B cell (primary cell): ENCODE measurements around the gene MCRIP2. TPM values are rescaled to one million over a fixed set of nuclear protein-coding genes. Genes with fewer than 3 reads are reported as not detected.

ENCODE experiments used
- ATAC-seq: fragments of 200-7000 bp; cut with Tn5 transposase; one replicate; pipeline ENCODE4 v1.10.0; 2021; ENCODE audit warnings: low read depth, mild to moderate bottlenecking, moderate number of reproducible peaks, moderate library complexity
- CTCF ChIA-PET: fragments of 350-600 bp; sonication (Branson Sonifier 250); formaldehyde crosslinking; loops from one replicate; lab custom pipeline; 2021; ENCODE audit warnings: antibody characterized with exemption, inconsistent platforms; lab: Charles Lee
- POLR2A ChIA-PET: fragments of 350-600 bp; sonication (Branson Sonifier 250); formaldehyde crosslinking; loops from one replicate; lab custom pipeline; 2021; ENCODE audit warnings: antibody characterized with exemption; lab: Charles Lee
- DNase-seq: peaks from one replicate; pipeline ENCODE4 v3.0.0; 2013
- H2AFZ ChIP-seq: 2 replicates; pipeline ENCODE4 v1.6.1; 2012; ENCODE audit warnings: mild to moderate bottlenecking, low read depth, low read length; ENCODE audit not compliant: insufficient read depth, poor library complexity, severe bottlenecking
- H3K27ac ChIP-seq, 2 donors: 1 replicate in 1 of 2; 2 replicates in 1 of 2; pipeline ENCODE4 v1.5.1; 2012 to 2013; ENCODE audit warnings: low read length in 2 of 2, mild to moderate bottlenecking in 2 of 2, moderate library complexity in 1 of 2
- H3K27me3 ChIP-seq, 4 experiments: fragments of 200-600 bp in 1 of 4; sonication (generic) in 1 of 4; replicated peaks in 1 of 4; 1 replicate in 2 of 4; 2 replicates in 2 of 4; pipeline versions ENCODE4 v1.6.1 to v1.7.0; 2013 to 2016; ENCODE audit warnings: low read length in 3 of 4, mild to moderate bottlenecking in 2 of 4, mixed read lengths in 1 of 4, moderate library complexity in 1 of 4; ENCODE audit not compliant: insufficient read depth in 4 of 4, control insufficient read depth in 3 of 4; ENCODE audit errors: control extremely low read depth in 1 of 4
- H3K36me3 ChIP-seq, 2 experiments: replicated peaks in 1 of 2; 1 replicate in 1 of 2; 2 replicates in 1 of 2; pipeline versions ENCODE4 v1.6.1 to v1.7.1; 2013; ENCODE audit warnings: low read length in 1 of 2; ENCODE audit not compliant: insufficient read depth in 2 of 2, control insufficient read depth in 1 of 2; ENCODE audit errors: control extremely low read depth in 1 of 2, extremely low read depth in 1 of 2
- H3K4me1 ChIP-seq, 2 donors: fragments of 200-600 bp in 1 of 2; sonication (generic) in 1 of 2; 1 replicate in 1 of 2; 2 replicates in 1 of 2; pipeline versions ENCODE4 v1.5.1 to v1.6.1; 2013 to 2017; ENCODE audit warnings: low read length in 2 of 2; ENCODE audit not compliant: control insufficient read depth in 2 of 2, insufficient read depth in 2 of 2
- H3K4me2 ChIP-seq: replicated peaks from 2 replicates; pipeline ENCODE3; 2012; ENCODE audit warnings: mild to moderate bottlenecking, low read depth, low read length; ENCODE audit not compliant: poor library complexity, severe bottlenecking
- H3K4me3 ChIP-seq, 5 experiments: fragments of 200-600 bp in 1 of 5; sonication (generic) in 1 of 5; 1 replicate in 3 of 5; 2 replicates in 2 of 5; pipeline versions ENCODE4 v1.5.1 to v1.7.0; 2011 to 2016; ENCODE audit warnings: low read length in 4 of 5, mild to moderate bottlenecking in 4 of 5, low read depth in 2 of 5, control low read depth in 1 of 5, moderate library complexity in 1 of 5; ENCODE audit not compliant: insufficient read depth in 1 of 5; ENCODE audit errors: control extremely low read depth in 1 of 5, extremely low read depth in 1 of 5
- H3K79me2 ChIP-seq: fragments of 200-600 bp; sonication (generic); one replicate; pipeline ENCODE4 v1.6.0; 2016; ENCODE audit warnings: low read length; ENCODE audit not compliant: control insufficient read depth, insufficient read depth
- H3K9ac ChIP-seq: fragments of 200-600 bp; sonication (generic); 2 replicates; pipeline ENCODE4 v1.6.1; 2017; ENCODE audit warnings: mild to moderate bottlenecking, low read length, moderate library complexity
- H3K9me3 ChIP-seq, 3 donors: one replicate each; pipeline versions ENCODE4 v1.6.1 to v1.7.1; 2013; ENCODE audit warnings: low read length in 2 of 3; ENCODE audit not compliant: control insufficient read depth in 2 of 3, insufficient read depth in 1 of 3; ENCODE audit errors: control extremely low read depth in 1 of 3
- H4K20me1 ChIP-seq: 2 replicates; pipeline ENCODE4 v1.6.0; 2012; ENCODE audit warnings: mild to moderate bottlenecking, low read length; ENCODE audit not compliant: insufficient read depth, control insufficient read depth, poor library complexity, severe bottlenecking
- H3K27ac Mint-ChIP-seq: one replicate; pipeline ENCODE4 v1.8.0; 2021; ENCODE audit warnings: mixed read lengths
- H3K27me3 Mint-ChIP-seq: one replicate; pipeline ENCODE4 v1.8.0; 2021; ENCODE audit warnings: mixed read lengths
- H3K4me1 Mint-ChIP-seq: one replicate; pipeline ENCODE4 v1.8.0; 2021; ENCODE audit warnings: mixed read lengths
- H3K4me3 Mint-ChIP-seq: one replicate; pipeline ENCODE4 v1.8.0; 2021; ENCODE audit warnings: mixed read lengths
- H3K9me3 Mint-ChIP-seq: one replicate; pipeline ENCODE4 v1.8.0; 2022; ENCODE audit warnings: mixed read lengths; ENCODE audit not compliant: insufficient read depth
- EZH2 ChIP-seq: IDR thresholded peaks from 2 replicates; pipeline ENCODE4 v1.6.1; 2012; ENCODE audit warnings: borderline replicate concordance, low read depth, mild to moderate bottlenecking, moderate library complexity, low read length; ENCODE audit not compliant: insufficient read depth, poor library complexity, severe bottlenecking
- WGBS: methylation state at CpG from one replicate; pipeline ENCODE4 v1.1.5; 2013; ENCODE audit warnings: missing lambda C conversion rate; ENCODE audit not compliant: insufficient coverage; 5-methylcytosine and 5-hydroxymethylcytosine counted together
- intact Hi-C: fragments of 100-400 bp; cut with micrococcal nuclease; formaldehyde crosslinking; loops from one replicate; pipeline ENCODE4 v1.10.0; 2022
- polyA plus RNA-seq: library from polyadenylated mRNA; depleted of rRNA; stranded (reverse); fragments of >200 nt; gene quantifications from 2 replicates; pipeline ENCODE4 v1.2.3, GENCODE V29; 2012
- total RNA-seq, 2 donors: library from RNA; stranded (reverse); fragments of 120-200 nt in 1 of 2; gene quantifications; 1 replicate in 1 of 2; 2 replicates in 1 of 2; pipeline versions ENCODE4 v1.2.3 to v1.2.4, GENCODE V29; 2013 to 2022
- TF ChIP-seq, protein P1 (sequence below): fragments of 200-600 bp; IDR thresholded peaks from one replicate; pipeline ENCODE4 v1.8.0; 2022; ENCODE audit warnings: antibody characterized with exemption, mild to moderate bottlenecking

MCRIP2 gene
- total and polyA plus RNA-seq, 2 donors (not counting 1 experiment from before 2014, with no cell fraction given) = 29.2 to 46.0 TPM

DNA sequence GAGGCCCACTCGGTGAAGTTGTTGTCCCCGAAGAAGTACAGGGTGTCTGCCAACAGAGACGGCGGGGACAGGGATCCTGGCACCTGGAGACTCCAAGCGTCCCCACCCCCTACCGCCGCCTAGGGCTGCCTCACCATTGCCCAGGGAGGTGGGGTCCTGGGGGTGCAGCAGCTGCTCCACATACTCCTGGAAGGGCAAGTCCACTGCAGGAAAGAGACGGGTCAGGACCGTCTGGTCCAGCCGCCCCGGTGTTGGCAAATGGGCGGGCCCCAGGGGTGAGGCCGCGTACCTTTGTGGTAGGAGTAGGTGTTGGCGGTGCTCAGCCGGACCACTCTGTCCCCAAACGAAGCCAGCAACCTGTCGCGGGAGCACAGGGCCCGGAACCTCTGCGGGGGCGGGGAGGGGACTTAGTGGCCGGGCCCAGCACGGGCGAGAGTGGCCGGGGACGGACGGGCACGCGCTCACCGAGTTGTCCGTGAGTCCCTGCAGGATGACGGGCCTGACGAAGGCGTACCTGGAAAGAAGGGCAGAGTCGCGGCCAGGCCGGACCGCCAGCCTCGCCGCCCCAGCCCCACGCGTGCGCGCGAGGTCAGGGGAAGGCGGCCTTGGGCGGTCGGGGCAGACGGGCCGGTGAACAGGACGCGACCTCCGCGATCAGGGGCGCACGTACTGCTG is 41.9 kb downstream of the MCRIP2 start:
- intact Hi-C loops = loop anchor here (1.0 to 5.0 kb wide), 6 partner anchors 15 to 57 kb away; partner anchors contain the start of genes ANTKMT, CIAO3, MCRIP2 and RHOT2
- peak overlapping the region in 1 of 2 donors; percentile 89 for H3K27ac ChIP-seq
- H3K4me3 ChIP-seq = peak overlapping the region in 4 of 5 experiments; percentile 29 to 72 (median 63)
- DNase-seq = no peak
- ATAC-seq = no peak
- peaks cover 37% of the 10 kb centered on the region for H3K79me2 ChIP-seq
- ChIA-PET POLR2A (interaction anchor here (0.6 to 1.4 kb wide), 3 partner anchors 16 to 37 kb away, joined by 3 to 4 read pairs (median 3); partner anchors contain the start of genes ANTKMT and RHOT2), CTCF (interaction anchor here (0.8 to 0.9 kb wide), 2 partner anchors 20 to 37 kb away, joined by 3 read pairs; partner anchors contain the start of gene ANTKMT)
- no peaks in the 10 kb centered on the region for H3K27me3 Mint-ChIP-seq
- H3K4me2 ChIP-seq = peak overlapping the region; percentile 97
- H3K9ac ChIP-seq = peak overlapping the region; percentile 73
- H3K36me3 ChIP-seq = peaks cover 0 to 27% of the 10 kb centered on the region in 2 experiments
- H3K9me3 ChIP-seq = no peaks in the 10 kb centered on the region
- H3K27me3 ChIP-seq = no peaks in the 10 kb centered on the region
- H3K4me3 Mint-ChIP-seq = peak overlapping the region; percentile 80
- H3K27ac Mint-ChIP-seq = peak overlapping the region; percentile 46
- H2AFZ ChIP-seq = peak overlapping the region; percentile 73
- H3K4me1 Mint-ChIP-seq = peaks cover 32% of the 10 kb centered on the region
- peaks cover 31% of the 10 kb centered on the region for H4K20me1 ChIP-seq
- WGBS = 26% methylated on average over 56 of the region's 57 CpGs
- peaks cover 28 to 49% of the 10 kb centered on the region in 2 donors for H3K4me1 ChIP-seq
- no peak for TF ChIP-seq EZH2
- TF ChIP-seq, protein P1, sequence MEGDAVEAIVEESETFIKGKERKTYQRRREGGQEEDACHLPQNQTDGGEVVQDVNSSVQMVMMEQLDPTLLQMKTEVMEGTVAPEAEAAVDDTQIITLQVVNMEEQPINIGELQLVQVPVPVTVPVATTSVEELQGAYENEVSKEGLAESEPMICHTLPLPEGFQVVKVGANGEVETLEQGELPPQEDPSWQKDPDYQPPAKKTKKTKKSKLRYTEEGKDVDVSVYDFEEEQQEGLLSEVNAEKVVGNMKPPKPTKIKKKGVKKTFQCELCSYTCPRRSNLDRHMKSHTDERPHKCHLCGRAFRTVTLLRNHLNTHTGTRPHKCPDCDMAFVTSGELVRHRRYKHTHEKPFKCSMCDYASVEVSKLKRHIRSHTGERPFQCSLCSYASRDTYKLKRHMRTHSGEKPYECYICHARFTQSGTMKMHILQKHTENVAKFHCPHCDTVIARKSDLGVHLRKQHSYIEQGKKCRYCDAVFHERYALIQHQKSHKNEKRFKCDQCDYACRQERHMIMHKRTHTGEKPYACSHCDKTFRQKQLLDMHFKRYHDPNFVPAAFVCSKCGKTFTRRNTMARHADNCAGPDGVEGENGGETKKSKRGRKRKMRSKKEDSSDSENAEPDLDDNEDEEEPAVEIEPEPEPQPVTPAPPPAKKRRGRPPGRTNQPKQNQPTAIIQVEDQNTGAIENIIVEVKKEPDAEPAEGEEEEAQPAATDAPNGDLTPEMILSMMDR = no peak
- H3K9me3 Mint-ChIP-seq = no peaks in the 10 kb centered on the region
